ENCODE measurements around the gene TFF3.

Gene TFF3

GRCh38 chr21:42315296-42315891 lies at the start of gene TFF3:
Gene TFF3, minus strand, starts transcription at chr21:42315409. Its CDS starts 35 bp downstream, at chr21:42315374.
- DNase-seq: no peak

- no peak for DNase-seq
Measured at GRCh38 chr21:42364304-42364865, 49.2 kb upstream of the TFF3 start.

- no peak for DNase-seq
Measured at GRCh38 chr21:42363312-42363711, 48.1 kb upstream of the TFF3 start.

DNA sequence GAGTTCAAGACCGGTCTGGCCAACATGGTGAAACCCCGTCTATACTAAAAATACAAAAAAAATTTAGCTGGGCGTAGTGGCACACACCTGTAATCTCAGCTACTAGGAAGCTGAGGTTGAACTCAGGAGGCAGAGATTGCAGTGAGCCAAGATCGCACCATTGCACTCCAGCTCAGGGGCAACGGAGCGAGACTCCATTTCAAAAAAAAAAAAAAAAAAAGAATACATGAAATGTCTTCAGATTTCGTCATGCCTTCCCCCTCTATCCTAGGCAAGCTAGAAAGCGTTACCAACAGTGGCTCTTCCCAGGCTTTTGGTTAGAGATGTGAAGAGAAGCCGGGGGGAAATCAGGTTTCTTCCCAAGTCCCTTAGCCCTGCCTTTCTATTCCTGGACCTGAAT lies 47.5 kb upstream of the TFF3 start:
- DNase-seq: no peak

DNA sequence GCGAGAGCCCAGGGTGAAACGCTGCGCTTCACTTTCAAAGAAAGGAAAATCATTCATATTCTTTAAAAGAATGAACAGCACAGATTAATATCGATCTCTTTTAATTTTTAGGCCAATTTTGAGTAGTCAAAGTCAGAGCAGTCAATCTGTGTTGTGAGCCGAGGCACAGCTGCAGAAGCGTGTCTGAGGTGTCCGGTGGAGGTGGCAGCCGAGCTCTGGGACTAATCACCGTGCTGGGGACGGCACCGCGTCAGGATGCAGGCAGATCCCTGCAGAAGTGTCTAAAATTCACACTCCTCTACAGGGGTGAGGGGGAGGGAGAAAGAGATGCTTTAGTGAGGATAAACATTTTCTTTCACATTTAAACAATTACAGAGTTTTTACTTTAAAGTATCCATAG lies 47.0 kb upstream of the TFF3 start:
- no peak for DNase-seq

DNA sequence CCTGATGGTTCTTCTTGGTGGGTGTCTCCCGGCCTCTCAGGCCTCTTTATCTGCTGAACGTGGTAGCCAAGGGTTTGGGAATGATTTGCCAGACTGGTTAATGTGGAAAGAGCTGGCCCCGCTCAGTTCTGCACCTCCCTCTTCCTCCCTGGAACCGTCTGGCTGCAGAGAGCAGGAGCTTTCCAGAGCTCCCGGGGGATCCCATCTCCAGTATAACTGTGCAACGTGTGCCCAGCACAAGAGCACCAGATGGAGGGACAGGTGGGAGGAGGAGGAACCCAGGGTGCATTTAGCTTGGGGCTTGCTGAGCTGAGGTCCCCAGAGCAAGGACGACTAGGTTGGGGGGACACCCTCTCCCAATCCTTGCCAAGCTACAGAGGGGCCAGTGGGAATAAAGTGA lies 46.1 kb upstream of the TFF3 start:
- DNase-seq: no peak

DNA sequence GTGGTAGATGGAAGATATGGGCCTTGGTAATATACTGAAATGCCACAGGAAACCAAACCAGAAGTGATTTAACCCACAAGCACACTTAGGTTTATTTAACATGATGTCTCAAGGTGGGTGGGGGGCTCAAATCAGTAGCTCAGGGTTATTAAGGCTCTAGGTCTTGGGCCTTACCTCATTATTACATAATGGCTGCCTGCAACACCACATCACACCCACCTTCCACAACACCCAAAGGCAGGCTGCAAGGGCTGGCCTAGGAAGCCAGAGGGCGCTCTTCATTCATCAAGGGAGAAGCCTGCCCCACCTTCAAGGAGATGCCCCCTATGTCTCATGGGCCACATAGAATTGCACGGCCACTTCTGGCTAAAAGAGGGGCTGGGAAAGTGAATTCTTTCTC lies 45.1 kb upstream of the TFF3 start:
- DNase-seq: no peak

GRCh38 chr21:42358937-42359336 lies 43.7 kb upstream of the TFF3 start:
- DNase-seq: no peak

DNA sequence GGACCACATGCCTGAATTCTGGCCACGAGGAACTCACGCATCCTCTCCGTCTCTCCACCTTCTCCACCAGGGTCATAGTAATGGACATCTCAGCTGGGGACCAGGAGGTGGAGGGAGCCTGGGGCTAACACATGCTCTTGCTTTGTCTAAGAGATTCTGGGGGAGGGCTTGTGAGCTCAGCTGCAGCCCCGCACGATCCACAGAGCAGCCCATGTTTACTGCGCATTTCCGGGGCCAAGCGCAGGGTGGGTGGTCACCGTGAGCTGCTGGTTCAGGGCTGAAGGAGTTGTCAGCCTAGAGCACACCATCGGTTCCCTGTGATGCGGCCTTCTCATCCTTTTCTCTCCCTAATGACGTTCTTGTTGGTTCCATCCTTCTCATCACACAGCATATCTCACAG lies 43.1 kb upstream of the TFF3 start:
- no peak for DNase-seq

DNA sequence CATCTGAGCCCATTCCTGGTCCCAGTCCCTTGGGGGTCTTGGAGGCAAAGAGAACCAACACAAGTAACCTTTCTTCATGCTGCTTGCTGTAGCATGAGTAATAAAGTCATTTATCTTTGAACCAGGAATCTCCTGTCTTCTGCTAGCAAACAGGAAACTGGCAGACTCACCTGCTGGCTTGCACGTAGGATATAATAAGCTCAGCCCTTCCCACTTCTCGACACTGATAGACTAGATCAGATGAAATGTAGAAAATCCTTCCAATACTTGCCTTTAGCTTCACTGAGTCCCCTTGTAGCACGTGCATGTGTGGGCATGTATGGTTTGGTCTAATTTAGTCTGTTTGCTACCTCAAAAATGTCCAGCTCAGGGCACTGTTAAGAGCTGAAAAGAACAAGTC lies 42.1 kb upstream of the TFF3 start:
- DNase-seq: no peak

- DNase-seq: no peak
Measured at GRCh38 chr21:42356650-42357049, 41.4 kb upstream of the TFF3 start.

DNA sequence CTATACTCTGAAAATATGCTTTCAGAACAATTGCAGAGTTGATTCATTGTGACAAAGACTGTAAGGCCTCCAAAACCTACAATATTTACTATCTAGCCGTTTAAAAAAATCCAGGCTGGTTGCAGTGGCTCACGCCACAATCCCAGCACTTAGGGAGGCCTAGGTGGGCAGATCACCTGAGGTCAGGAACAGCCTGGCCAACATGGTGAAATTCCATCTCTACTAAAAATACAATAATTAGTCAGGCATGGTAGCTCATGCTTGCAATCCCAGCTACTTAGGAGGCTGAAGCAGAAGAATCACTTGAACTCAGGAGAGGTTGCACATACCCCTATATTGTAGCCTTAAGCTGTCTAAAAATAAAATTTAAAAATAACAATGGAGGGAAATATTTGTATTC lies 40.8 kb upstream of the TFF3 start:
- DNase-seq: no peak

GRCh38 chr21:42353623-42354022 lies 38.4 kb upstream of the TFF3 start:
- DNase-seq: no peak

GRCh38 chr21:42352441-42353095 lies 37.4 kb upstream of the TFF3 start:
- no peak for DNase-seq

DNA sequence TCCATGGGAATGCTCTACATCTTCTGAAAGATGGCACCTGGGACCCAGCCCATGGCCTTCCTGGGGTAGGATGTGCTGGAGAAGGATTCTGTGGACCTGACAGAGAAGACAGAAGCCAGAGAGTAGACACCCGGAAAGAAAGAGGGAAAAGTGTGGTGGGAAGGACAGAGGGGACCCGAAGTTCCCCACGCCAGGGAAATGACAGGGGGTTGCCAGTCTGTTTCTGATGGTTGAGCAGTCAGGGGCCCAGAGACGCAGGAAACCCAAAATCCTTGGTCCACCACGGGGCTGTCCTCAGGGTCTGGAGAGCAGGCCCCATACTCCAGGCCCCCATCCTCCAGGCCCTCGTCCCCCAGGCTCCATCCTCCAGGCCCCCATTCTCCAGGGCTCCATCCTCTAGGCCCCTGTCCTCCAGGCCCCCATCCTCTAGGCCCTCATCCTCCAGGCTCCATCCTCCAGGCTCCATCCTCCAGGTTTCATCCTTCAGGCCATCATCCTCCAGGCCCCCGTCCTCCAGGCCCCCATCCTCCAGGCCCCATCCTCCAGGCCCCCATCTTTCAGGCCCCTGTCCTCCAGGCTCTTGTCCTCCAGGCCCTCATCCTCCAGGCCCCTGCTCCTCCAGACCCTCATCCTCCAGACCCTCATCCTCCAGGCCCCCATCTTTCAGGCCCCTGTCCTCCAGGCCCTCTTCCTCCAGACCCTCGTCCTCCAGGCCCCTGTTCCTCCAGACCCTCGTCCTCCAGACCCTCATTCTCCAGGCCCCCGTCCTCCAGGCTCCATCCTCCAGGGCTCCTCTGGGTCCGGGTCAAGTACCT lies 36.6 kb upstream of the TFF3 start:
- no peak for DNase-seq

DNA sequence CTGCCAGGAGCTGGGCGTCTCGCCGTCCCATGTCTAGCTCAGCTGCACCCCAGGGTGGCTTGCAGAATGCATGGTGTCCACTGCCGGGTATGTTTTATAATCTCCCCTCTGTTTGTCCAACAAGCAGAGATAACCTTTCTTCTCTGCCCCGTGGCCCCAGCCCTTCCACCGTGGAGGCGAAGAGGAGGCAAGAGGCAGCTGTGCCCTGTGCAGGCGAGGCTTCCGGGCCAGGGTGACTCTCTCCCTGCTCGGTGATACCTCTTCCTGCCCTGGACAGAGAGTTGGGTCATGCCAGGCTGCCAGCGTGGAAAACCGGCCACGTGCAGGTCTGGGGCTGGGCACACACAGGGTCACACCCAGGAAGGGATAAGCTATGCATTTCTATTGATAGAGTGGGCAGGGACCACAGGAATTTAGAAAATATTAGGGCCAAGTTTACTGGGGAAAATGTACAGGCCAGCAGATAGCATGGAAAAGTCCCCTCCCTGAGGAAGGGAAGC lies 35.8 kb upstream of the TFF3 start, which contains the start of gene TFF2:
TFF2 (minus strand) TSS at position 68 of the 500 bp plus-strand sequence; CDS start at position 31, 37 bp downstream.
- DNase-seq: no peak

DNA sequence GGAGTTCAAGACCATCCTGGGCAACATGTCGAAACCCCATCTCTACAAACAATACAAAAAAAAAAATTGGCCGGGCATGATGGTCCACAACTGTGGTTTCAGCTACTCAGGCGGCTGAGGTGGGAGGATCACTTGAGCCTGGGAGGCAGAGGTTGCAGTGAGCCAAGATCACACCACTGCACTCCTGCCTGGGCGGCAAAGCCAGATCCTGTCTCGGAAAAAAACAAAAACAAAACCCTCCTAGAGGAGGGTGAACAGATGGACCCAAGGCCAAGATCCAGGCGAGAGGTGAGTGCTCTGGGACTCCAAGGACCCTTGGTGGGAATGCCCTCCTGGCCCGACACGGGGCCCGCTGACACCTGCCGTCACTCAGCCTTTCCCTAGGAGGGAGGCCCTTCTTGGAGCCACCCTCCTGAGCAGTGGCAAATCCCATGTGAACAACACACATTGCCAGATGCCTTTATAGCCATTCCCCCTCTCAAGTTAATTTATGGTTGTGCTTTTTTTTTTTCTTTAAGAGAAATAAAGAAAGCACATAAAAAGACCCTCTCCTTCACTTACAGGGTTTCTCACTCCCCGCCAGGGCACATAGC lies 35.2 kb upstream of the TFF3 start:
- DNase-seq: no peak

DNA sequence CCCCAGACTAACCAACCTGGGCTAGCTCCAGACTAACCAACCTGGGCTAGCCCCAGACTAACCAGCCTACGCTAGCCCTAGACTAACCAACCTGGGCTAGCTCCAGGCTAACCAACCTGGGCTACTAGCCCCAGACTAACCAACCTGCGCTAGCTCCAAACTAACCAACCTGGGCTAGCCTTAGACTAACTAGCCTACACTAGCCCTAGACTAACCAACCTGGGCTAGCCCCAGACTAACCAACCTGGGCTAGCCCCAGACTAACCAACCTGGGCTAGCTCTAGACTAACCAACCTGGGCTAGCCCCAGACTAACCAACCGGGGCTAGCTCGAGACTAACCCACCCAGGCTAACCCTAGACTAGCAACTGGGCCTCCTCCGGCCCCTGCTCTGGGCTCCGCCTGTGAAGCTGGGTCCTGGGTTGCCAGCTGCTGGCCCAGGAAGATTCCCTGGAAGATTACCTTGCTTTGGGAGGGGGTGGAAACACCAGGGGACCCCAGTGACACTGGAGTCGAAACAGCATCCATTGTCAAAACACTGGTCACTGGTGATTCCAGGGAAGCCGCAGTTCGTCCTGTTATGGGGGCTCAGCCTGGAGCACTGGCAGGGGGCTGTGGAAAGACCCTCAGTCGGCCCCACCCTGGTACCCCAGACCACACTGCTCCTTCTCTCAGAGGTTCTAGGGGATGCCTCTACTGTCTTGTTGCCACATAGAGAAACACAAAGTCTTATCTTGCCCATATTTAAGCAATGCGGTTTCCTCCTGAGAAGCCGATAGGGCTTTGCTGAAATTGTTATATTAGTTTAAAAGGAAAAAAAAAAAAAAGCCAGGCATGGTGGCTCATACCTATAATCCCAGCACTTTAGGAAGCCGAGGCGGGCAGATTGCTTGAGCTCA lies 34.5 kb upstream of the TFF3 start:
- no peak for DNase-seq

DNA sequence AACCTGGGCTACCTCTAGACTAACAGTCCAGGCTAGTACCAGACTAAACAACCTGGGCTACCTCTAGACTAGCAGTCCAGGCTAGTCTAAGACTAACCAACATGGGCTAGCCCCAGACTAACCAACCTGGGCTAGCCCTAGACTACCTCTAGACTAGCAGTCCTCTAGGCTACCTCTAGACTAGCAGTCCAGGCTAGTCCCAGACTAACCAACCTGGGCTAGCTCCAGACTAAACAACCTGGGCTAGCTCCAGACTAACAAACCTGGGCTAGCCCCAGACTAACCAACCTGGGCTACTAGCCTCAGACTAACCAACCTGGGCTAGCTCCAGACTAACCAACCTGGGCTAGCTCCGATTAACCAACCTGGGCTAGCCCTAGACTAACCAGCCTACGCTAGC lies 33.6 kb upstream of the TFF3 start:
- no peak for DNase-seq

DNA sequence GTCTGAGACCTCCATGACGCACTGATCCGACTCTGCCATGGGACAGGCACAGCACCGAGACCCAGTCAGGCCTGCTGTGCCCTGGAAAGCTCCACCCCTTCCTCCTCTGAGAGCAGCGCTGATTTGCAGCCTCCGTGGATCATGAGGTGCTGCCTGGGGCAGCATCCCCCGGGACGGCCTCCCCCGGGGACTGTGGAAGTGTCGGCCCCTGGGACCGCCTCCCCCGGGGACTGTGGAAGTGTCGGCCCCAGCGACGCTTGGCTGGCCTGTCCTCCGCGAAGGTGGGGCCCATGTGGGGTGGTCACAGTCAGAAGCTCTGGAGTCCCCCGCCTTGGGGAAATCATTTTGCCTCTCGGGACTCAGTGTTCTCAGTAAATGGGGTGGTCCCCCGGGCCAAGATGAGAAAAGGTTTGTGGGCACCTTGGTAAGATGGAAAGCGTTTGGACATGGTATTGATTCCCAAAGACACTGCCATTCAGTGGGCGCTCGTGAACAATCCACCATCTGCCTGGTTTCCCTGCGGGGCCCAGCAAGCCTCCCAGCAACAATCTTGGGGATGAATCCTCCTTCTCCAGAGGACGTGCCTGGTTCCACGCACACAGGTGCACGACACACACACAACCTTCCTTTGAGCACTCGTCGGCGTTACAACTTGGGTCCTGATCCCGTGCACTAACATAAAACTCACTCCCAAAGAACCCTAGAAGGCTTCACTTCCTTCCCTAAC lies 32.6 kb upstream of the TFF3 start:
- DNase-seq: no peak

DNA sequence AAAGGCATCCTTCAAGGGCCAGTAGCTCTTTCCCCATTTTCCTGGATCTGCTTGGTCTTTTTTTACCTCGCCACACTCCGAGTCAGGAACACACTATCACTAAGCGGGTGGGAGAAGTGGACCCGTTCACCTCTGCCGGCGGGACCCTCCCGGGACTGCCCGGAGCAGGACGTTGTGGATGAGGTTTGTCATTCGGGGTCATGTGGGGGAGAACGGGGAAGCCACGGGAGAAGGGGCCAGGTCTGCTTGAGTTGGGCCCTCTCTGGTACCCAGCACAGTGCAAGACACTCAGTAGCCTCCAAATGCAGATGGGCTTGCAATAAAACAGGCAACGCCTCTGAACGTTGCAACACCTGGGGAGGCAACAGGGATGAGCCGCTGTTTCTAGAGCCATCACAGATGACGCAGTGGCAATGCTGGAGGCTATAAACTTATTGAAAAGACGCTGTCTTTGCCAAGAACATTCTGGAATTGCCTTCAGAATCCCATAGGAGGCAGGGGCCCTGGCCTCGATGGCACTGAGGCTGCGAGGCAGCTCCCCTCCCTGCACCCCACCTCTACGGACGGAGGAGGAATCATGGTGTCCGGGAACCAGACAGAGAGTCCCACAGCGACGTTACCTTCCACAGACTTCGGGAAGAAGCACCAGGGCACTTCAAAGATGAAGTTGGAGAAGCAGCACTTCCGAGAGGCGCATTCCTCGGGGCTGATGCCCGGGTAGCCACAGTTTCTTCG lies 31.8 kb upstream of the TFF3 start:
- no peak for DNase-seq
